Measurements from ENCODE around the gene TMEM11.

DNA sequence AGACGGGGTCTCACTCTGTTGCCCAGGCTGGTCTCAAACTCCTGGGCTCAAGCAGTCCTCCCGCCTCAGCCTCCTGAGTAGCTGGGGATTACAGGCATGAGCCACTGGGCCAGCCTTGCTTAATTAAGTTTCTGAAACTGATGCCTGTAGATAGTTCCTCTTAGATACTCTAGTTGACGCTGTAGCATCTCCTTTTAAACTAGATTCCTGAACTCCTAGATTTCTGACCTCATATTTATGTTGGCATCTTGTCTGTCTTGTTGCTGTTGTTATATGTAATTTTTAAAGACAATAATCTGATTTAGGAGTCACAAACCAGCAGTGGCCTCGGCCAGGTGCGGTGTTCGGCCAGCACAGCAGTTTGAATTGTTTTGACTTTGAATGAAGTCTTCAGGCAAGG is 49.7 kb downstream of the TMEM11 start:
- TF ChIP-seq, protein P1, sequence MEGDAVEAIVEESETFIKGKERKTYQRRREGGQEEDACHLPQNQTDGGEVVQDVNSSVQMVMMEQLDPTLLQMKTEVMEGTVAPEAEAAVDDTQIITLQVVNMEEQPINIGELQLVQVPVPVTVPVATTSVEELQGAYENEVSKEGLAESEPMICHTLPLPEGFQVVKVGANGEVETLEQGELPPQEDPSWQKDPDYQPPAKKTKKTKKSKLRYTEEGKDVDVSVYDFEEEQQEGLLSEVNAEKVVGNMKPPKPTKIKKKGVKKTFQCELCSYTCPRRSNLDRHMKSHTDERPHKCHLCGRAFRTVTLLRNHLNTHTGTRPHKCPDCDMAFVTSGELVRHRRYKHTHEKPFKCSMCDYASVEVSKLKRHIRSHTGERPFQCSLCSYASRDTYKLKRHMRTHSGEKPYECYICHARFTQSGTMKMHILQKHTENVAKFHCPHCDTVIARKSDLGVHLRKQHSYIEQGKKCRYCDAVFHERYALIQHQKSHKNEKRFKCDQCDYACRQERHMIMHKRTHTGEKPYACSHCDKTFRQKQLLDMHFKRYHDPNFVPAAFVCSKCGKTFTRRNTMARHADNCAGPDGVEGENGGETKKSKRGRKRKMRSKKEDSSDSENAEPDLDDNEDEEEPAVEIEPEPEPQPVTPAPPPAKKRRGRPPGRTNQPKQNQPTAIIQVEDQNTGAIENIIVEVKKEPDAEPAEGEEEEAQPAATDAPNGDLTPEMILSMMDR (IDR thresholded peaks at IDR 0.05) = no peak
- no peak for TF ChIP-seq POLR2A (IDR thresholded peaks at IDR 0.05)

Measured in Peyer's patch (tissue), 4 donors.